DOHH2 (cell line): ENCODE results near the gene SPIN2A.
"Not testable (repeated sequence)": the region's sequence is repeated elsewhere in the genome, so short reads cannot be mapped to it uniquely, and the experiment has no call there.

Source experiments
- H3F3A ChIP-seq: fragments of 200-600 bp; sonication (generic), shearing (Covaris generic); 2 replicates; pipeline ENCODE4 v1.6.0; 2016; ENCODE audit warnings: antibody characterized with exemption, mild to moderate bottlenecking; ENCODE audit not compliant: control insufficient read depth, insufficient read depth
- H3K27ac ChIP-seq: fragments of 200-600 bp; sonication (generic); 2 replicates; pipeline ENCODE4 v1.5.1; 2014; ENCODE audit warnings: low read depth, mild to moderate bottlenecking, low read length, moderate library complexity
- H3K27me3 ChIP-seq: fragments of 200-600 bp; sonication (generic); 2 replicates; pipeline ENCODE4 v1.6.1; 2014; ENCODE audit warnings: mild to moderate bottlenecking, low read length, mixed read lengths; ENCODE audit not compliant: control insufficient read depth
- H3K36me3 ChIP-seq: fragments of 200-600 bp; sonication (generic); 2 replicates; pipeline ENCODE4 v1.6.1; 2014; ENCODE audit warnings: mild to moderate bottlenecking, low read length, moderate library complexity, mixed read lengths; ENCODE audit not compliant: control insufficient read depth
- H3K4me1 ChIP-seq: fragments of 200-600 bp; sonication (generic); 2 replicates; pipeline ENCODE4 v1.6.1; 2014; ENCODE audit warnings: mild to moderate bottlenecking, low read length, mixed read lengths; ENCODE audit not compliant: control insufficient read depth
- H3K4me2 ChIP-seq: fragments of 200-600 bp; sonication (generic); 2 replicates; pipeline ENCODE4 v1.6.0; 2014; ENCODE audit warnings: mild to moderate bottlenecking, low read length, moderate library complexity
- H3K4me3 ChIP-seq: fragments of 200-600 bp; sonication (generic); 2 replicates; pipeline ENCODE4 v1.5.1; 2014; ENCODE audit warnings: mild to moderate bottlenecking, low read length, mixed read lengths
- H3K79me2 ChIP-seq: fragments of 200-600 bp; sonication (generic); 2 replicates; pipeline ENCODE4 v1.6.1; 2014; ENCODE audit warnings: mild to moderate bottlenecking, low read length, mixed read lengths; ENCODE audit not compliant: control insufficient read depth
- H3K9me2 ChIP-seq: fragments of 200-600 bp; sonication (generic); replicated peaks from 2 replicates; pipeline ENCODE4 v1.6.1; 2014; ENCODE audit warnings: mild to moderate bottlenecking, low read length, mixed read lengths; ENCODE audit not compliant: control insufficient read depth
- H3K9me3 ChIP-seq: fragments of 200-600 bp; sonication (generic); 2 replicates; pipeline ENCODE4 v1.6.1; 2014; ENCODE audit warnings: antibody characterized with exemption, low read length, mixed read lengths; ENCODE audit not compliant: control insufficient read depth, insufficient read depth
- H4K20me1 ChIP-seq: fragments of 200-600 bp; sonication (generic); 2 replicates; pipeline ENCODE4 v1.6.0; 2014; ENCODE audit warnings: low read depth, mild to moderate bottlenecking, antibody characterized with exemption, low read length, moderate library complexity; ENCODE audit not compliant: control insufficient read depth, insufficient read depth
- EZH2phosphoT487 ChIP-seq: fragments of 200-600 bp; sonication (generic); IDR thresholded peaks from 2 replicates; pipeline ENCODE4 v1.6.1; 2017; ENCODE audit warnings: borderline replicate concordance, mild to moderate bottlenecking, antibody characterized with exemption, low read length, moderate library complexity, mixed read lengths
- TF ChIP-seq, protein P1 (sequence below): fragments of 200-600 bp; sonication (generic); IDR thresholded peaks from one replicate; pipeline ENCODE4 v1.5.1; 2014; ENCODE audit warnings: antibody characterized with exemption, mild to moderate bottlenecking, low read depth, low read length; ENCODE audit not compliant: poor library complexity, severe bottlenecking

The SPIN2A gene

DNA sequence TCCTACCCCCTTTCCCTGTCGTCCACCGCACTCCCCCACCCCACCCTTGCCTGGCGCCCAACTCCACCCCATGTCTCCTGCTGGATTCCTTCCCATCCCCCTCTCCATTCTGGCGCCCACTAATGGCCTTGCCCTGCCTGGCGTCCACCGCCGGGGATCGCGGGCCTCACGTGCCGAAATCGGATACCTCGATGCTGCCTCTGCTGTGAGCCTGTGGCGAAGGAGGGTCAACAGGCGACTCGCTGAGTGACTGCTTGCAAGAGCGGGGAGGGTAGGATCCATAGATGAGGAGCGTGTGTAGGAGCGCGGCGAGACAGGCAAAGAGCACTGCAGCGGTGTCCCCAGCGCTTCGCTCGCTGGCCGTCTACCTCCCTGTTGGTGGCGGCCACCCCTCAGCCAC lies at the start of gene SPIN2A:
Gene SPIN2A (minus strand): TSS at position 325 of the 400 bp plus-strand sequence. CDS start 800 bp downstream, outside the sequence.
- H3K79me2 ChIP-seq, H3K4me1 ChIP-seq, H3K9me2 ChIP-seq, H3K27me3 ChIP-seq, H3K36me3 ChIP-seq, H3F3A ChIP-seq, H3K4me3 ChIP-seq, H3K9me3 ChIP-seq, H3K27ac ChIP-seq, H3K4me2 ChIP-seq, H4K20me1 ChIP-seq: not testable (repeated sequence)

DNA sequence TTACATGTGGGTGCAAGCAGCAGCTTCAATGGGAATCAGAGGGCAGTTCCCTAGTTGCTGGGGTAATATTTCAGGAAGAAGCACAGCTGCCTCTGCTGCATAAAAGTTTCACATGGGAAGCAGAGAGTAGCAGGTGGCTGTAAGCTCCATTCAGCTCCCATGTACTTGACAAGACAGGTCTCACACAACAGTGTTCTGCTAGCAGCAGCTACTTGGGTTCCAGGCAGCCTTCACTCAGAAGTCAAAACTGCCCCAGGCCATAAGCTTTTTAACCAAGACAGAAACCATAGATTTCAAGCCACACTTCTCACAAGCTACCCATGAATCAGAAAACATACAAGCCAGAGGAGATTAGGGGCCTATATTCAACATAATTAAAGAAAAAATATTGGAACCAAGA lies 41.4 kb upstream of the SPIN2A start:
- H3K79me2 ChIP-seq: no peaks in the 10 kb centered on the region
- no peak overlapping the region for H3K4me2 ChIP-seq
- no peaks in the 10 kb centered on the region for H3K9me3 ChIP-seq
- H4K20me1 ChIP-seq: no peaks in the 10 kb centered on the region
- H3K4me3 ChIP-seq: no peak overlapping the region
- TF ChIP-seq EZH2phosphoT487: no peak
- TF ChIP-seq, protein P1, sequence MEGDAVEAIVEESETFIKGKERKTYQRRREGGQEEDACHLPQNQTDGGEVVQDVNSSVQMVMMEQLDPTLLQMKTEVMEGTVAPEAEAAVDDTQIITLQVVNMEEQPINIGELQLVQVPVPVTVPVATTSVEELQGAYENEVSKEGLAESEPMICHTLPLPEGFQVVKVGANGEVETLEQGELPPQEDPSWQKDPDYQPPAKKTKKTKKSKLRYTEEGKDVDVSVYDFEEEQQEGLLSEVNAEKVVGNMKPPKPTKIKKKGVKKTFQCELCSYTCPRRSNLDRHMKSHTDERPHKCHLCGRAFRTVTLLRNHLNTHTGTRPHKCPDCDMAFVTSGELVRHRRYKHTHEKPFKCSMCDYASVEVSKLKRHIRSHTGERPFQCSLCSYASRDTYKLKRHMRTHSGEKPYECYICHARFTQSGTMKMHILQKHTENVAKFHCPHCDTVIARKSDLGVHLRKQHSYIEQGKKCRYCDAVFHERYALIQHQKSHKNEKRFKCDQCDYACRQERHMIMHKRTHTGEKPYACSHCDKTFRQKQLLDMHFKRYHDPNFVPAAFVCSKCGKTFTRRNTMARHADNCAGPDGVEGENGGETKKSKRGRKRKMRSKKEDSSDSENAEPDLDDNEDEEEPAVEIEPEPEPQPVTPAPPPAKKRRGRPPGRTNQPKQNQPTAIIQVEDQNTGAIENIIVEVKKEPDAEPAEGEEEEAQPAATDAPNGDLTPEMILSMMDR: no peak
- H3K9me2 ChIP-seq: no peaks in the 10 kb centered on the region
- H3K4me1 ChIP-seq: peaks cover 7% of the 10 kb centered on the region; the same call in 1 of the 2 replicates
- no peaks in the 10 kb centered on the region for H3K27me3 ChIP-seq
- no peaks in the 10 kb centered on the region for H3K36me3 ChIP-seq
- H3F3A ChIP-seq: no peaks in the 10 kb centered on the region
- H3K27ac ChIP-seq: no peak overlapping the region

DNA sequence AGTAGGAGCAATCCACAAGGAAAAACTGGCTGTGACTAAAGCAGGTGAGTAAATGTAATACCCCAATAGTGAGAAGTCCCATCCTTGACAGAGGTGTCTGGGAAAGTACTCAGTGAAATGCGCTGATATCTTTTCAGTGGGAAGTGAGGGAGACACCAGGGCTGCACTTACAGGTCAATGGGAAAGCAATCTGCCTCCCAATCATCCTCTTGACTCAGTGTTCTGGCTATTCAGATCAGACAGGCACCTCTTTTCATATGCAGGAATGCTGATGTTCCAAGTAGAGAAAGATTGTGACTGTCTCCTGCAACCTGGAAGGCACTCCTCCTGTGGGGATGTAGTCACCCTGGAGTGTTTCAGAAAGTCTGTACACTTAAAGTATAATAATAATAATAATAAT lies 39.9 kb upstream of the SPIN2A start:
- H3K9me2 ChIP-seq: no peaks in the 10 kb centered on the region
- H3K27me3 ChIP-seq: no peaks in the 10 kb centered on the region
- no peaks in the 10 kb centered on the region for H3K36me3 ChIP-seq
- no peak overlapping the region for H3K27ac ChIP-seq
- H3K79me2 ChIP-seq: no peaks in the 10 kb centered on the region
- H4K20me1 ChIP-seq: no peaks in the 10 kb centered on the region
- no peaks in the 10 kb centered on the region for H3K9me3 ChIP-seq
- TF ChIP-seq, protein P1: no peak
- no peak for TF ChIP-seq EZH2phosphoT487
- no peak overlapping the region for H3K4me2 ChIP-seq
- H3F3A ChIP-seq: no peaks in the 10 kb centered on the region
- H3K4me1 ChIP-seq: peaks cover 7% of the 10 kb centered on the region; the same call in 1 of the 2 replicates
- no peak overlapping the region for H3K4me3 ChIP-seq

DNA sequence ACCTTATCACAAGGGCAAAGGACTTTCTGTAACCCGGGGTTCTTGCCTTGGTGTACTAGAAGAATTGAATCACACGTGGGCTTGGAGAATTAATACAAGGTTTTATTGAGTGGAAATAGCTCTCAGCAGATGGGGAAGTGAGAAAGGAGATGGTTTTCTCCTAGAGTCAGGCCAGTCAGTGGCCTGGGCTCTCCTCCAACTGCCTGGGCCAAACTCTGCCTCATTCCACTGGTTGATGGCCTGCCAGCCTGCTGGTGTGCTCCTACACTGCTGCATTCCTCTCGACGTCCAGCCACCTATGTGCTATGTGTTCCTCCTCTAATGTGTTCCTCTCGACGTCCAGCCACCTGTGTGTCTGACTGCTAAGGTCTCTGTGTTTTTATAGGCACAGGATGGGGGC lies 35.3 kb upstream of the SPIN2A start:
- no peaks in the 10 kb centered on the region for H3K4me1 ChIP-seq
- no peaks in the 10 kb centered on the region for H3F3A ChIP-seq
- H3K79me2 ChIP-seq: no peaks in the 10 kb centered on the region
- no peaks in the 10 kb centered on the region for H3K9me3 ChIP-seq
- H3K9me2 ChIP-seq: no peaks in the 10 kb centered on the region
- TF ChIP-seq, protein P1: no peak
- no peak for TF ChIP-seq EZH2phosphoT487
- no peak overlapping the region for H3K27ac ChIP-seq
- no peaks in the 10 kb centered on the region for H3K36me3 ChIP-seq
- no peaks in the 10 kb centered on the region for H4K20me1 ChIP-seq
- H3K4me3 ChIP-seq: no peak overlapping the region
- H3K4me2 ChIP-seq: no peak overlapping the region
- no peaks in the 10 kb centered on the region for H3K27me3 ChIP-seq
